GM19467 (cell line): ENCODE measurements around the gene GPHA2.

Source experiments
- ATAC-seq: cut with Tn5 transposase; IDR thresholded peaks from one replicate; pipeline ENCODE4 v1.9.1; 2021; ENCODE audit warnings: mild to moderate bottlenecking, moderate library complexity; ENCODE audit not compliant: unreplicated experiment

The GPHA2 gene

DNA sequence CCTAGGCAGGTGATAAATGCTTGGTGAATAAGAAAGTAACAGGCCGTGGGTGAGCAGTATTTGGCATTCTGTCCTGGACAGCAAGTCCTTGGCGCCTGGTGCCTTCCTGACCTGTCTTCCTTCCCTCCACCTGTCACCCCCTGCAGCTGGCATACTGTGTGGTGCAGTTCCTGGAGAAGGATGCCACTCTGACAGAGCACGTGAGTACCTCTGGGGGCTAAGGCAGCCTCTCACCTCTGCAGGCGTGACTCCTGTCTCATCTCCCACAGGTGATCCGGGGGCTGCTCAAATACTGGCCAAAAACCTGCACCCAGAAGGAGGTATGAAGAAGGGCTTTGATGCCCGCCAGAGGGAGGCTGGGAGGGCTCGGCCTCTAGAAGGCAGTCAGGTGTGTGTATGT, 4.4 kb downstream of the GPHA2 start:
- no peak for ATAC-seq

GRCh38 chr11:64930340-64930739, 5.4 kb downstream of the GPHA2 start:
- ATAC-seq, result no peak

- ATAC-seq, result no peak
These were observed 6.1 kb downstream of the GPHA2 start for GRCh38 chr11:64929625-64930024.

DNA sequence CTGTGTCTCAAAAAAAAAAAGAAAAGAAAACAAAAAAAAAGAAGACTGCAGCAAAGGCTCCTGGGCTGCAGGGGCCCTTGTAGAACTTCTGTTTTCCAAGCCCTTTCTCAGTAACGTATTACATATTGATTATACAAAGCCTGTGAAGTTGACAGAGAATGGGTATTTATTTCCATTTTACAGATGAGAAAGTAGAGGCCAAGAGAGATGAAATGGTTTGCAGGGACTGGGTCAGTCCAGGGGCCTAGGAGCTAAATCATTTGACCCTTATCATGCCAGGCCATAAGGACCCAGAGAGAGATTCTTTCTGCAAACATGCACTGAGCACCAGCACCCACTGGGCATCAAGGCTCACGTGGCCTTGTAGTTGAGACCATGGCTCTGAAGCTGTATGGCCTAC, 6.7 kb downstream of the GPHA2 start:
- ATAC-seq, result no peak

DNA sequence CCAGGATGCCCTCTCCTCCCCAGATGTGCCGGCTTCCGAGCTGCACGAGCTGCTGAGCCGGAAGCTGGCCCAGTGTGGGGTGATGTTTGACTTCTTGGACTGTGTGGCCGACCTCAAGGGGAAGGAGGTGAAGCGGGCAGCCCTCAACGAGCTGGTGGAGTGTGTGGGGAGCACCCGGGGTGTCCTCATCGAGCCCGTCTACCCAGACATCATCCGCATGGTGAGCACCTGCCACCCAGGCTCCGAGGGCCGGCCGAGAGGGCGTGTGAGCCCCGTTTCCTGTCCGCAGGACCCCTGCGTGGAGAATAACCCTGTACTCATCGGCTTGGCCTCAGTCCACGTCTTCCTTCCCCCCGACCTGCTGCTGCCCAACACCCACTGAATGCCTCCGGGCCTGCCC, 9.0 kb downstream of the GPHA2 start:
- ATAC-seq, result no peak

DNA sequence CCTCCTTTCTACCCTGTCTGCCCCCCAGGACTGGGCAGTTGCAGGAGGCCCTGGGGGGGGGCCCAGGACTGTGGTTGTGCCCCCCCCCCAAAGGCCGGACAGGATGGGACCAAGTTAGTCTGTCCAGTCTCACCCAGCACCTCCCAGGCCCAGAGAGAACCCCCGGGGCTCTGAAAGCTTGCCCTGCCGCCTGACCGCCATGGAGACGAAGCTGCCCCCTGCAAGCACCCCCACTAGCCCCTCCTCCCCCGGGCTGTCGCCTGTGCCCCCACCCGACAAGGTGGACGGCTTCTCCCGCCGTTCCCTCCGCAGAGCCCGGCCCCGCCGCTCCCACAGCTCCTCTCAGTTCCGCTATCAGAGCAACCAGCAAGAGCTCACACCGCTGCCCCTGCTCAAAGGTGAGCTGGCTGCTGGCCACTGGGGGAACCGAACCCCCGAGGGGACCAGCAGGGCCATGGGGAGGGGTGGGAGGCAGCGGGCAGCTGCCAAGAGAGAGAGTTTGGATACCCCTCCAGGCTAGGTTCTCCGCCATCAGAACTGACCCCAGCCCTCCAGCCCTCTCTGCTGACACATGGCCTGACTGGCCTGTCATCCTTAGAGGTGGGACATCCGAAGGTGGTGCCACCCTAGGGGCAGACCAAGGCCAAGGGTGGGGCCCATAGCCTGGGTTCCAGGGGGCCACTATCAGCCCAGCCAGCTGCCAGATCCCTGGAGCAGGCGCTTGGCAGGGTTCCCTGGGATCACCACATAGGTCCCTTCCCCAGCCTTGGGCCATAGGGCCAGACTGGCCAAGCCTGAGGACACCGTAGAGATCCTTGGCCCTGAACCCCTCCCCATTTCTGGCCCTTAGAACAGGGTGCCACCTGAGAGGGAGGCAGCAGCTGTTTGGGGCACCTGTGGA, 9.9 kb downstream of the GPHA2 start:
- ATAC-seq, result no peak

DNA sequence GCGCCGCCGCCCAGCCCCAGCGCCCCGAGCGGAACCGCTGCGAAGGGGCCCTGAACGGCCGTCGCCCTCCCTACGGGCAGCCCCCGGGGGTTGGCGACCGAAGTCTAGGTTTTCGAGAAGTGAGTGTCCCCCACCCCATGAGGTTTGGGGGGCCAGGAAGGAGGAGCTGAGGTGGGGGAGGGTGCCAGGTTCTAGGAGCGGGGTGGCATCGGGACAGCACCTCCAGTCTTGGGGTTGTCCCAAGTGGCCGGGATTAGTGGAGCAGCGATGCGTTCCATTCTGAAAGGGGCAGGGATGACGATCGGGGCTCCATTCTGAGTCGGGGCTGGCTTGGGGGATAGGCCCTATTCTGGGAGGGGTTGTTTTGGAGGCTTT, 10.8 kb downstream of the GPHA2 start:
- ATAC-seq, result peak; percentile 7

DNA sequence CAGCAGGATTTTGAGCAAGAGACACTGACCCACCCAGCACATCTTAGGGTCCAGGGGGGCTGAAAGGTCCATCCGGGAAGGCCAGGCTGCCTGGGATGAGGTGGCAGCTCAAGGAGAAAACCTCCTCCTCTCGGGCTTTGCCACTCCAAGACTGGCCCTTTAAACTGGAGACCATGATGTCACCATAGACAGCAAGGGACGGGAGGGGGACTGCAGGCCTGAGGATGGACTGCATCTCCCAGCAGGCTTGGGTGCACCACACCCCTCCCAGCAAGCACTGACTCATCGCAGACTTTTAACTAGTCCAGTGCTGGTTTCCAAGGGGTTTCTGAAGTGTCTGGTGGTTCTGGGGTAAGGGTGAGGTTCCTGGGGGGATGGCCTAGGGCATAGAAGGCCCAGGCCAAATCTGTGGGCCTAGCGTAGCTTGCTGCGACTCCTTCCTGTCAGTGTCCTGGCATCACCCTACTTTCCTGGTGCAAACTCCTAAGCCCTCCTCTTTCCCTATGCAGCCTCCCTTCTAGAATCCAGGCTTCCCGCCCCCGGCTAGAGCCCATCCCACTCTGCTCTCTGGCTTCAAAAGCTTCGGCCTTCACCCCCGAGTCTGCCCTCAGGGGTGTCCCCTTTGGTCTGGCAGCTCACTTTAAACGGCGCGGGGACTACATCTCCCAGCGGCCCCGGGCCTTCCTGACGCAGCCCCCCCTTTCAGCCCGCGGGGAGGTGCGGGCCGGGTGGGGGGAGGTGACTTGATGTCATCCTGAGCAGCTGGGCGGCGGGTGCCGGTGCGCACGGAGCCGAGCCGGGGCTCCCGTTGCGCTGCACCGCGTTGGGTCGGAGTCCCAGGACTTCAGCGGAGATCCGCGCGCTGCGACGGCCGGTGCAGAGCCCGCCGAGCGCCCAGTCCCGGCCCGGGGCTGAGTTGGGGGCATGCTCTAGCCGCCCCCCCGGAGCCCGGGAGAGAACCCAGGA, 11.5 kb downstream of the GPHA2 start, which contains the start of gene PPP2R5B:
Gene PPP2R5B, plus strand, starts transcription at position 746 of the 966 bp plus-strand sequence. CDS start 1,046 bp downstream, outside the sequence.
- peak; percentile 68 for ATAC-seq

DNA sequence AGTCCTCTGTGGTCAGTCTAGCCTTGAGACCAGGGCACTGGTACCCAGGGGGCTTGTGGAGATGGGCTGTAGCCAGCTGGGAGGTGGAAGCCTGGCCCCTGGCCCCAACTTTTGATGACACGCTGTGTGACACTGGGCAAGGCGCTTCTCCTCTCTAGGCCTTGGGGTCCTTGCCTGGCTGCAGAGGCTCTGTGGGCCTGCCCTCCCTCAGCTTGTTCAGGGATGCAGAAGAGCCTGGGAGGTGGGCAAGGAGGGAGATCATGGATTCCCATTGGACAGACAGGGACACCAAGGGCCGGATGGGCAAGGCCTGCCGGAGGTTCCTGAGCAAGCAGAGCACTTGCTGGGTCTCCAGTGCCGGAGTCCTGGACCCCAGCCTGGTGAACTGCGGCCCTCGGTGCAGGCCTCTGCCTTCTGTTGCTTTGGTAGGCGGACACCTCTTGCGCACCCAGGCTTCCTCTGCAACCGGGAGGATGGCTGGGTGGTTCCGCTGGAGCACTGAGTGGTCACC, 12.5 kb downstream of the GPHA2 start:
- ATAC-seq, result no peak

DNA sequence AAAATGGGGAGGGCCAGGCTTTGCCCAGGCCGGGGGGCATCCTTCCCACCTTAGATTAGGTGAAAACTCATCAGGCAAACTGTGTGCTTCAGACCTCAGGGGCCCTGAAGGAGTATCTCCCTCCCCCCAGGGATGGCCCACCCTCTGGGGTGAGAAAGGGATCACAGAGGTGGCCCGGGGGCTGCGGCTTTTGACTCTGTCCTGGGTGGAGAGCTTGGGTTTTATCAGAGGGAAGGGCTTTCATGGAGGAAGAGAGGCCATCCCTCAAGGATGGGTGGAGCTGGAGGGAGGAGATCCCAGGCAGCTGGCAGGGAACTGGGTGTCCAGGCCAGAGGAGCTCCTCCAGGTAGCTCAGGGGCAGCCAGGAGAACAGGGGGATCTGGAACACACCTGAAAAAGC, 14.3 kb downstream of the GPHA2 start:
- ATAC-seq, result no peak

- no peak for ATAC-seq
These were observed 15.6 kb downstream of the GPHA2 start for GRCh38 chr11:64920124-64920523.

GRCh38 chr11:64919627-64920026, 16.1 kb downstream of the GPHA2 start:
- no peak for ATAC-seq

DNA sequence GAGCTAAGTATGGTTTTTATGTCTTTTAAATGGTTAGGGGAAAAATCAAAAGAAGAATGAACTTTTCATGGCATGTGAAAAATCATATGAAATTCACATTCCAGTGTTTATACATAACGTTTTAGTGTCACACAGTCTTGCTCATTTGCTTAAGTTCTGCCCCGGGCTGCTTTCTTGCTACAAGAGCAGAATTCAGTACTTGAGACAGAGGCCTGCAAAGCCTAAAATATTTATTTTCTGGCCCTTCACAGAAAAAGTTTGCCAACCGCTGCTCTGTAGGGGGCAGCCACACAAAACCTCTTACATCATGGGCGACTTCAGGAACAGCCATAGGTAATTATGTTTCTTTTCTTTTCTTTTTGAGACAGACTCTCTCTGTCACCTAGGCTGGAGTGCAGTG, 17.7 kb downstream of the GPHA2 start:
- no peak for ATAC-seq

- ATAC-seq, result no peak
These were observed 18.1 kb downstream of the GPHA2 start for GRCh38 chr11:64917663-64917995.

- ATAC-seq, result peak; percentile 92
These were observed 18.7 kb downstream of the GPHA2 start, which contains the start of gene ATG2A for GRCh38 chr11:64916775-64917662. Gene ATG2A (minus strand): TSS chr11:64917209. CDS start chr11:64917135, 74 bp downstream.

DNA sequence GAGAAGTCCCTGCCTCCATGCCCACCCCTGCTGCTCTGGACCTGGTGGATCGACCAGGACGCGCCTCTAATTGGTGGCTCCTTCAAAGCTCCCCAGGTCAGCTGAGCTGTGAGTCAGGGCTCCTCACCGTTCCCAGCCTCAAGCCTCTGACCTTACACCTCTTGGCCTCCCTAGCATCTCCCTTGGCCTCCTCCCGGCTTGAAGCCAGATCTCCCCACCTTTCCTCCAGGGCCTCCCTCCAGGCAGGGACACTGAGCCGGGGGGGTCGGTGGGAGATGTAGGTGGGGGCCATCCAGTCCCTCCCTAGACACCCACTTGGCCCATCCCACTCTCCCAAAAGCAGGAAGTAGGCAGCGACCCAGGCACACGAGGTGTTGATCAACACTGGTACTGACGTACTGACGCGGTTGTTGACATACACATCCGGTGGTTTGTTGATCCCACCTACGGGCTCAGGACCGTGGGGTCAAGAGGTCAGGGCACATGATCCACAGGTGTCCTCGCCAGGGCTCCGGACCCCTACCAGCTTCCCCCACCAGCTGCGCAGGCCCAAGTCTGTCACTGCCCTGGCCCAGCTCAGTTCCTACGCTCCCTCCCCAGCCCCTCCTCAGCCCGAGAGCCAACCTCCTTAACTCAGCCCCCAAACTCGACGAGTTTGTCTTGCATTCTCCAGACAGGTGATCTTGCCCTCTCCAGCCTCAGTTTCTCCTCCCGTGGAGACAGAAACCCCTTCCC, 19.5 kb downstream of the GPHA2 start:
- ATAC-seq, result no peak

DNA sequence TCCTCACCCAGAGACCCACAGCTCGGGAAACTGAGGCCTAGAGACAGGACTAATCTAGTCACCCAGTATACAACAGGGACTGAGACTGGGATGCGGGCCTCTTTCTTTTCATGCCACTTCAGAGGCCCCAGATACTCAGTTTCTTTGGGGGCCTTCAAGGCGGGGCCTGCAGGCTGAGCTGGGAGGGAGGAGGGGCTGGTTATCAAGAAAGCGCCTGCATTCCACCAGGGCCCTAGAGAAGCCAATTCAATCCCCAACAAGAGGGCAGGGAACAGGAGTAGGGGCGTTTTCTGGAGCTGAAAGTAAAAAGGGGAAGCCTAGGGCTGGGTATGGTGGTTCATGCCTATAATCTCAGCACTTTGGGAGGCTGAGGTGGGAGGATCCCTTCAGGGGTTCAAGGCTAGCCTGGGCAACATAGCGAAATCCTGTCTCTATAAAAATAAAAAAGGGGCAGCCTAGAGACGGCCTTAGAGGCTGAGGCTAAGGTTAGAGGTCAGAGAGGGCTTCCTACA, 20.3 kb downstream of the GPHA2 start:
- no peak for ATAC-seq

GRCh38 chr11:64914123-64914522, 21.6 kb downstream of the GPHA2 start:
- ATAC-seq, result no peak

DNA sequence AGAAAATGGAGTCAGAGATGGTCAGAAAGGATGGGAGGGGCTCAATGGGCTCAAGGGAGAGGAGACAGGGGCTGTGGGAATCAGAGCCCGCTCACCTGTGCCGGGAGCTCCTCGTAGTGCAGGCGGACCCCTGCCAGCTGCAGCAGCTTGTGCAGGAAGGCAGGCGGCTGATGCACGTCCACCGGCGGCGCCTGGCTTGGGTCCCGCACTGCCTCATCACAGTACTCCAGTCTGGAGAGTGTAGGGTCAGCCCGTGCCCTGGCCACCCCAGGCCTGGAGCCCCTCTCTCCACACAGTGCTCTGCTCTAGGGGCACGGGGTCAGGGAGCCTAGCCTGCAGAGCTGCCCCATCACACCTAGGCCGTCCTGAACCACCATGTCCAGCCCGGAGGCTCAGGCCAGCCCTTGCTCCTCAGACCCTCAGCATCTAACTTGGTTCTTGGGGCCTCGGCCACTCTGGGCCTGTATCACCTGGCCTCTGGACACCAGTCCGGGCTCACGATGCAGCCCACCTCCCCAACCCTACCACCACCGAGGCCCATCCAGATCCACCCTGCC, 22.4 kb downstream of the GPHA2 start:
- no peak for ATAC-seq
